Uterus (tissue), 2 donors: ENCODE results near the gene BNC1.

Experiments used
- CTCF ChIP-seq, 4 experiments: fragments of 200-600 bp in 2 of 4; fragments of 450-650 bp in 2 of 4; sonication (generic) in 2 of 4; IDR thresholded peaks; one replicate each; pipeline ENCODE4 v1.5.1; 2016 to 2019; ENCODE audit warnings: antibody characterized with exemption in 4 of 4, mild to moderate bottlenecking in 2 of 4, moderate library complexity in 1 of 4
- POLR2A ChIP-seq, 2 donors: fragments of 450-650 bp; IDR thresholded peaks; one replicate each; pipeline ENCODE4 v1.6.1; 2016; ENCODE audit warnings: antibody characterized with exemption in 2 of 2, mild to moderate bottlenecking in 1 of 2, moderate library complexity in 1 of 2

DNA sequence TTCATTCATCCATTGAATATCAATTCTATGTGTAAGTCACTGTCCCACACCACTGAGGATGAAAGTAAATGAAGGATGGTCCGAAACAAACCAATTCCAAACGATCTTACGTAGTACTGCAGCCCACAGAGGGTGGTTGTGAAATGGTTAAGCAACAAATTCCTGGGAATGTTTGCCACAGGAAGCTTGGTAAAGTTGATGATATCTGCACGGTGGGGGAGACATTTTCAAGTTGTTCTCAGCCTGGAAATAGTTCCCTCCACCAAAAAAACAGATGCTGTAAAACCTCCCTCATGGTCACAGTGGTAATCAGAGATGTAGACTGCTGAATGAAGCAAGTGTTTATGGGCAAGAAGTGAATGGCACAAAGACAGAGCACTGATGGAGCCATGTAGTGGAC, 35.9 kb upstream of the BNC1 start:
- TF ChIP-seq CTCF (IDR thresholded peaks at IDR 0.05) (no peak), POLR2A (IDR thresholded peaks at IDR 0.05) (no peak)
